GM12878 (cell line): Measurements from ENCODE around the gene LPGAT1. TPM values are rescaled to one million over a fixed set of nuclear protein-coding genes. Genes with fewer than 3 reads are reported as not detected.
A peak's percentile ranks its signal among the peaks of the same experiment; 100 is the strongest.

ENCODE experiments used
- ATAC-seq: fragments of 200-7000 bp; cut with Tn5 transposase; 3 replicates; pipeline ENCODE4 v1.9.1; 2020; ENCODE audit warnings: mild to moderate bottlenecking, moderate library complexity
- BruUV-seq: library from RNA; stranded (reverse); fragments of 400-500 nt; replicated peaks from 2 replicates; lab custom pipeline; 2021; lab: Mats Ljungman, UMichigan
- CTCF ChIA-PET: fragments of 300-600 bp; sonication (Branson Sonifier 250); formaldehyde crosslinking; extraction: SDS; loops from one replicate; lab custom pipeline; 2021; ENCODE audit warnings: inconsistent platforms; lab: Yijun Ruan, JAX
- POLR2A ChIA-PET: fragments of 350-600 bp; formaldehyde crosslinking; extraction: SDS; loops from one replicate; lab custom pipeline; 2021; ENCODE audit warnings: inconsistent platforms; lab: Charles Lee
- RAD21 ChIA-PET: fragments of 300-600 bp; sonication (Branson Sonifier 250); formaldehyde crosslinking; loops from one replicate; lab custom pipeline; 2023; ENCODE audit warnings: antibody characterized with exemption; ENCODE audit not compliant: unreplicated experiment; lab: Charles Lee
- SMC1A ChIA-PET: fragments of 300-600 bp; sonication (Branson Sonifier 250); formaldehyde crosslinking; loops from one replicate; lab custom pipeline; 2023; ENCODE audit not compliant: unreplicated experiment, uncharacterized antibody; lab: Charles Lee
- DNase-seq: peaks from one replicate; pipeline ENCODE4 v3.0.0-alpha.2; 2011; ENCODE audit warnings: low read depth, low spot score
- FAIRE-seq: peaks from 3 replicates; lab custom pipeline; 2011; peaks lifted over from hg19 to GRCh38; lab: Jason Lieb, UNC
- H2AFZ ChIP-seq: 2 replicates; pipeline ENCODE4 v1.6.0; 2011; ENCODE audit warnings: low read depth, low read length, control low read depth; ENCODE audit not compliant: control insufficient read depth
- H3K27ac ChIP-seq: 2 replicates; pipeline ENCODE4 v1.5.1; 2011; ENCODE audit warnings: control low read depth; ENCODE audit not compliant: control insufficient read depth, insufficient read depth
- H3K27me3 ChIP-seq, 2 experiments: replicated peaks in 1 of 2; 2 replicates each; pipeline versions ENCODE4 v1.6.0 to v1.6.1; 2011; ENCODE audit warnings: low read length in 1 of 2; ENCODE audit not compliant: control insufficient read depth in 2 of 2, insufficient read depth in 2 of 2
- H3K36me3 ChIP-seq, 2 experiments: 2 replicates each; pipeline ENCODE4 v1.5.1; 2011; ENCODE audit warnings: low read length in 1 of 2; ENCODE audit not compliant: control insufficient read depth in 2 of 2, insufficient read depth in 2 of 2
- H3K4me1 ChIP-seq: 2 replicates; pipeline ENCODE4 v1.6.1; 2011; ENCODE audit warnings: mild to moderate bottlenecking, low read length, moderate library complexity, mixed read lengths; ENCODE audit not compliant: control insufficient read depth, insufficient read depth
- H3K4me2 ChIP-seq: 2 replicates; pipeline ENCODE4 v1.6.0; 2011; ENCODE audit warnings: control low read depth; ENCODE audit not compliant: control insufficient read depth, insufficient read depth
- H3K4me3 ChIP-seq: fragments of 200-600 bp; sonication (generic); 2 replicates; pipeline ENCODE4 v1.5.1; 2016
- H3K79me2 ChIP-seq: 2 replicates; pipeline ENCODE4 v1.6.0; 2011; ENCODE audit warnings: low read length; ENCODE audit not compliant: control insufficient read depth, insufficient read depth
- H3K9ac ChIP-seq: 2 replicates; pipeline ENCODE4 v1.8.0; 2011; ENCODE audit warnings: low read length, control low read depth, mixed read lengths; ENCODE audit not compliant: control insufficient read depth, insufficient read depth
- H3K9me3 ChIP-seq: replicated peaks from 3 replicates; pipeline ENCODE4 v1.5.1; 2011; ENCODE audit warnings: mild to moderate bottlenecking, low read length; ENCODE audit not compliant: control insufficient read depth, insufficient read depth
- H4K20me1 ChIP-seq: 2 replicates; pipeline ENCODE4 v1.6.0; 2011; ENCODE audit not compliant: control insufficient read depth, insufficient read depth
- CHD4 ChIP-seq: fragments of 200-600 bp; sonication (generic); IDR thresholded peaks from 2 replicates; pipeline ENCODE4 v1.6.1; 2016; ENCODE audit warnings: mild to moderate bottlenecking
- CREB1 ChIP-seq: IDR thresholded peaks from 2 replicates; pipeline ENCODE4 v1.6.1; 2012; ENCODE audit warnings: low read depth, mild to moderate bottlenecking, inconsistent platforms
- CREM ChIP-seq: IDR thresholded peaks from 2 replicates; pipeline ENCODE4 v1.6.1; 2014; ENCODE audit warnings: antibody characterized with exemption, low read depth
- HCFC1 ChIP-seq: fragments of 150-350 bp; IDR thresholded peaks from 2 replicates; pipeline ENCODE4 v1.6.1; 2014; ENCODE audit warnings: low read length
- NBN ChIP-seq: fragments of 450-650 bp; IDR thresholded peaks from 2 replicates; pipeline ENCODE4 v1.6.1; 2016
- NFIC ChIP-seq: IDR thresholded peaks from 2 replicates; pipeline ENCODE4 v1.6.1; 2012; ENCODE audit warnings: low read depth, mild to moderate bottlenecking, inconsistent platforms, low read length, moderate library complexity
- NFYA ChIP-seq: IDR thresholded peaks from 2 replicates; pipeline ENCODE4 v1.6.1; 2011; ENCODE audit warnings: low read depth, mild to moderate bottlenecking, low read length, improper control_type of control experiment, borderline replicate concordance
- NFYB ChIP-seq: IDR thresholded peaks from 2 replicates; pipeline ENCODE4 v1.6.1; 2011; ENCODE audit warnings: low read depth, mild to moderate bottlenecking, low read length, improper control_type of control experiment, moderate library complexity; ENCODE audit not compliant: insufficient read depth
- NR2C2 ChIP-seq: IDR thresholded peaks from 2 replicates; pipeline ENCODE4 v1.6.1; 2011; ENCODE audit warnings: borderline replicate concordance, low read depth; ENCODE audit not compliant: control insufficient read depth, insufficient read length
- PAX8 ChIP-seq: fragments of 450-650 bp; IDR thresholded peaks from 2 replicates; pipeline ENCODE4 v1.6.1; 2017; ENCODE audit warnings: mild to moderate bottlenecking, moderate library complexity
- PKNOX1 ChIP-seq: fragments of 450-650 bp; IDR thresholded peaks from 2 replicates; pipeline ENCODE4 v1.6.1; 2016; ENCODE audit warnings: mild to moderate bottlenecking
- POLR2AphosphoS2 ChIP-seq: IDR thresholded peaks from 2 replicates; pipeline ENCODE4 v1.6.1; 2011; ENCODE audit warnings: low read depth, mild to moderate bottlenecking, low read length, improper control_type of control experiment, moderate library complexity
- RELA ChIP-seq: fragments of 450-650 bp; IDR thresholded peaks from 2 replicates; pipeline ENCODE4 v1.8.0; 2014; ENCODE audit warnings: borderline replicate concordance; ENCODE audit not compliant: partially characterized antibody
- SIN3A ChIP-seq: IDR thresholded peaks from 2 replicates; pipeline ENCODE4 v1.6.1; 2012; ENCODE audit warnings: low read depth, low read length, improper control_type of control experiment
- SMAD1 ChIP-seq: fragments of 450-650 bp; IDR thresholded peaks from 2 replicates; pipeline ENCODE4 v1.6.1; 2018; ENCODE audit warnings: mild to moderate bottlenecking, low read depth; ENCODE audit not compliant: partially characterized antibody
- SMARCA5 ChIP-seq: fragments of 450-650 bp; IDR thresholded peaks from 2 replicates; pipeline ENCODE4 v1.6.1; 2017; ENCODE audit warnings: mild to moderate bottlenecking
- TAF1 ChIP-seq: IDR thresholded peaks from 2 replicates; pipeline ENCODE4 v1.6.1; 2011; ENCODE audit warnings: mild to moderate bottlenecking, low read depth, low read length, borderline replicate concordance
- WRNIP1 ChIP-seq: IDR thresholded peaks from 2 replicates; pipeline ENCODE4 v1.6.1; 2011; ENCODE audit warnings: low read depth, low read length, improper control_type of control experiment, borderline replicate concordance
- YBX1 ChIP-seq: fragments of 450-650 bp; IDR thresholded peaks from 2 replicates; pipeline ENCODE4 v1.6.1; 2016; ENCODE audit warnings: antibody characterized with exemption
- ZBTB33 ChIP-seq: fragments of 450-650 bp; IDR thresholded peaks from 2 replicates; pipeline ENCODE4 v1.6.1; 2017; ENCODE audit warnings: mild to moderate bottlenecking
- WGBS: methylation state at CpG from one replicate; pipeline ENCODE4 v1.1.6; 2016; ENCODE audit warnings: low lambda C conversion rate; ENCODE audit not compliant: insufficient replicate concordance, insufficient coverage; ENCODE audit errors: missing lambda C conversion rate; 5-methylcytosine and 5-hydroxymethylcytosine counted together
- in situ Hi-C: fragments of 300-500 bp; cut with MboI; formaldehyde crosslinking; loops from 9 replicates; pipeline ENCODE4 v1.14.3; 2018; ENCODE audit warnings: mixed read lengths
- intact Hi-C: fragments of 100-400 bp; cut with micrococcal nuclease; formaldehyde crosslinking; loops from one replicate; pipeline ENCODE4 v1.14.2; 2022; ENCODE audit not compliant: unreplicated experiment
- polyA plus RNA-seq, 11 experiments: library from polyadenylated mRNA; depleted of rRNA in 4 of 11; unstranded in 6 of 11; stranded (reverse) in 5 of 11; fragments of >200 nt; fragmentation: Nextera tagmentation in 4 of 11; fragmentation: Illumina TruSeq in 1 of 11; extraction: Ambion mirVana in 4 of 11; extraction: Trizol in 1 of 11; gene quantifications; 1 replicate in 1 of 11; 2 replicates in 10 of 11; pipeline versions ENCODE4 v1.2.1 to v1.2.3, GENCODE V29; 2011 to 2016; ENCODE audit warnings: inconsistent platforms in 2 of 11, missing spikeins in 2 of 11, low read depth in 1 of 11
- total RNA-seq, 4 experiments: library from RNA; depleted of rRNA in 3 of 4; stranded (reverse); fragments of >200 nt in 3 of 4; fragmentation: Illumina TruSeq in 1 of 4; extraction: Trizol in 1 of 4; gene quantifications; 2 replicates each; pipeline versions ENCODE4 v1.2.1 to v1.2.3, GENCODE V29; 2013 to 2021
- TF ChIP-seq, protein P1 (sequence below): fragments of 450-650 bp; IDR thresholded peaks from 2 replicates; pipeline ENCODE4 v1.6.1; 2017; ENCODE audit warnings: mild to moderate bottlenecking, low read depth, inconsistent platforms; ENCODE audit not compliant: poor library complexity, severe bottlenecking

The LPGAT1 gene
- total and polyA plus RNA-seq, 10 of the 15 experiments (the other 5 are each of a cell fraction or from before 2014, with no cell fraction given): 5.8 to 40.6 (median 19.2) TPM

- peak; percentile 94 for FAIRE-seq
- RAD21 ChIA-PET: interaction anchor here (0.6 to 8.5 kb wide), 33 partner anchors 15 to 759 kb away, joined by 3 to 224 read pairs (median 6); partner anchors contain the start of genes DTL, INTS7, NEK2 and SLC30A1
- in situ Hi-C loops: loop anchor here (5.0 kb wide), 3 partner anchors 135 to 340 kb away; partner anchors contain the start of genes DTL, INTS7 and LPGAT1
- TF ChIP-seq, protein P1, sequence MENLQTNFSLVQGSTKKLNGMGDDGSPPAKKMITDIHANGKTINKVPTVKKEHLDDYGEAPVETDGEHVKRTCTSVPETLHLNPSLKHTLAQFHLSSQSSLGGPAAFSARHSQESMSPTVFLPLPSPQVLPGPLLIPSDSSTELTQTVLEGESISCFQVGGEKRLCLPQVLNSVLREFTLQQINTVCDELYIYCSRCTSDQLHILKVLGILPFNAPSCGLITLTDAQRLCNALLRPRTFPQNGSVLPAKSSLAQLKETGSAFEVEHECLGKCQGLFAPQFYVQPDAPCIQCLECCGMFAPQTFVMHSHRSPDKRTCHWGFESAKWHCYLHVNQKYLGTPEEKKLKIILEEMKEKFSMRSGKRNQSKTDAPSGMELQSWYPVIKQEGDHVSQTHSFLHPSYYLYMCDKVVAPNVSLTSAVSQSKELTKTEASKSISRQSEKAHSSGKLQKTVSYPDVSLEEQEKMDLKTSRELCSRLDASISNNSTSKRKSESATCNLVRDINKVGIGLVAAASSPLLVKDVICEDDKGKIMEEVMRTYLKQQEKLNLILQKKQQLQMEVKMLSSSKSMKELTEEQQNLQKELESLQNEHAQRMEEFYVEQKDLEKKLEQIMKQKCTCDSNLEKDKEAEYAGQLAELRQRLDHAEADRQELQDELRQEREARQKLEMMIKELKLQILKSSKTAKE: peak; percentile 77
- TF ChIP-seq SMARCA5 (no peak; the same call in 1 of the 2 replicates), NFIC (0 out of 2 replicates have a peak, but pooled peaks have one; percentile 20), NR2C2 (no peak), NFYB (no peak), CREM (peak; percentile 63; the same call in 1 of the 2 replicates), RELA (no peak), NBN (peak; percentile 65), ZBTB33 (no peak), TAF1 (no peak), PKNOX1 (peak; percentile 56; the same call in 1 of the 2 replicates), HCFC1 (no peak), YBX1 (peak; percentile 97), WRNIP1 (no peak), CHD4 (no peak), POLR2AphosphoS2 (no peak), CREB1 (0 out of 2 replicates have a peak, but pooled peaks have one; percentile 35), NFYA (no peak), SIN3A (no peak), PAX8 (no peak), SMAD1 (peak; percentile 43)
Observed at GRCh38 chr1:211697356-211697755, 133.2 kb downstream of the LPGAT1 start.

More at GRCh38 chr1:211697356-211697755, 133.2 kb downstream of the LPGAT1 start:
- H3K27me3 ChIP-seq: no peaks in the 10 kb centered on the region
- peaks cover 40% of the 10 kb centered on the region for H3K4me1 ChIP-seq
- H3K9ac ChIP-seq: no peak overlapping the region
- H4K20me1 ChIP-seq: no peaks in the 10 kb centered on the region
- H2AFZ ChIP-seq: no peak overlapping the region; the same call in 1 of the 2 replicates
- H3K79me2 ChIP-seq: no peaks in the 10 kb centered on the region
- no peak overlapping the region for H3K4me3 ChIP-seq
- H3K36me3 ChIP-seq: no peaks in the 10 kb centered on the region
- intact Hi-C loops: loop anchor here (1.0 to 5.0 kb wide), 4 partner anchors 17 to 590 kb away; partner anchors contain the start of gene PPP2R5A
- SMC1A ChIA-PET: interaction anchor here (0.7 to 11.3 kb wide), 38 partner anchors 8 to 756 kb away, joined by 3 to 311 read pairs (median 8); partner anchors contain the start of genes DTL, INTS7 and NEK2
- no TSS peak for BruUV-seq
- ATAC-seq (peak; percentile 65), DNase-seq (peak; percentile 79)
- POLR2A ChIA-PET: interaction anchor here (0.9 to 5.5 kb wide), 9 partner anchors 14 to 338 kb away, joined by 3 to 66 read pairs (median 21); partner anchors contain the start of genes DTL and INTS7
- H3K4me2 ChIP-seq: peak overlapping the region; percentile 22; the same call in 1 of the 2 replicates
- H3K9me3 ChIP-seq: no peaks in the 10 kb centered on the region; the same call in 2 of the 3 replicates
- 0% methylated on average over 1 of the region's 1 CpG for WGBS
- H3K27ac ChIP-seq: no peak overlapping the region
- CTCF ChIA-PET: interaction anchor here (0.7 to 9.2 kb wide), 35 partner anchors 12 to 758 kb away, joined by 3 to 244 read pairs (median 8); partner anchors contain the start of genes DTL, INTS7 and NEK2
